Measurements from ENCODE around the gene NACC2.

DNA sequence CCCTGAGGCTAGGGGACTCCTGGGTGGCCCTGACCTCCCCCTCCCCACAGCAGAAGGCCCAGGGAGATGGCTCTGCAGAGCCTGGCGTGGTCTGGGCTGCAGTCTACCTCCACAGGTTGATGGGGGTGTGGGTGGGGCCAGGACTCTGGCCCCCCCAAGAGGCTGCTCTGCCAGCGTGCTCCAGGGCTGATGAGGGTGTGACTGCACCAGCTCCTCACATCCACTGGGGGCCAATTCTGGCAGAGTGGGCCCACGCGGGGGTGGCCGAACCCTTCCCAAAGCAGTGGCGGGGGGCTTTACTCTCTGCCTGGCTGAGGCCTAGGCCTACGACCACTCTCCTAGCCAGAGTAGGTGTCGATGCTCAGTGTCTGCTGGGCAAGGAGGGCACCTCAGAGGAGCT lies 105.9 kb downstream of the NACC2 start:
- TF ChIP-seq, protein P1, sequence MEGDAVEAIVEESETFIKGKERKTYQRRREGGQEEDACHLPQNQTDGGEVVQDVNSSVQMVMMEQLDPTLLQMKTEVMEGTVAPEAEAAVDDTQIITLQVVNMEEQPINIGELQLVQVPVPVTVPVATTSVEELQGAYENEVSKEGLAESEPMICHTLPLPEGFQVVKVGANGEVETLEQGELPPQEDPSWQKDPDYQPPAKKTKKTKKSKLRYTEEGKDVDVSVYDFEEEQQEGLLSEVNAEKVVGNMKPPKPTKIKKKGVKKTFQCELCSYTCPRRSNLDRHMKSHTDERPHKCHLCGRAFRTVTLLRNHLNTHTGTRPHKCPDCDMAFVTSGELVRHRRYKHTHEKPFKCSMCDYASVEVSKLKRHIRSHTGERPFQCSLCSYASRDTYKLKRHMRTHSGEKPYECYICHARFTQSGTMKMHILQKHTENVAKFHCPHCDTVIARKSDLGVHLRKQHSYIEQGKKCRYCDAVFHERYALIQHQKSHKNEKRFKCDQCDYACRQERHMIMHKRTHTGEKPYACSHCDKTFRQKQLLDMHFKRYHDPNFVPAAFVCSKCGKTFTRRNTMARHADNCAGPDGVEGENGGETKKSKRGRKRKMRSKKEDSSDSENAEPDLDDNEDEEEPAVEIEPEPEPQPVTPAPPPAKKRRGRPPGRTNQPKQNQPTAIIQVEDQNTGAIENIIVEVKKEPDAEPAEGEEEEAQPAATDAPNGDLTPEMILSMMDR (IDR thresholded peaks at IDR 0.05 in 8 of 11, conservative IDR thresholded peaks at IDR 0.05 in 3 of 11) = no peak
- no peak for TF ChIP-seq POLR2A (IDR thresholded peaks at IDR 0.05)
- no peak for TF ChIP-seq POLR2AphosphoS5 (IDR thresholded peaks at IDR 0.05)
